ENCODE results near the gene RNF5.
"Not testable (repeated sequence)": the region's sequence is repeated elsewhere in the genome, so short reads cannot be mapped to it uniquely, and the experiment has no call there.

The RNF5 gene

DNA sequence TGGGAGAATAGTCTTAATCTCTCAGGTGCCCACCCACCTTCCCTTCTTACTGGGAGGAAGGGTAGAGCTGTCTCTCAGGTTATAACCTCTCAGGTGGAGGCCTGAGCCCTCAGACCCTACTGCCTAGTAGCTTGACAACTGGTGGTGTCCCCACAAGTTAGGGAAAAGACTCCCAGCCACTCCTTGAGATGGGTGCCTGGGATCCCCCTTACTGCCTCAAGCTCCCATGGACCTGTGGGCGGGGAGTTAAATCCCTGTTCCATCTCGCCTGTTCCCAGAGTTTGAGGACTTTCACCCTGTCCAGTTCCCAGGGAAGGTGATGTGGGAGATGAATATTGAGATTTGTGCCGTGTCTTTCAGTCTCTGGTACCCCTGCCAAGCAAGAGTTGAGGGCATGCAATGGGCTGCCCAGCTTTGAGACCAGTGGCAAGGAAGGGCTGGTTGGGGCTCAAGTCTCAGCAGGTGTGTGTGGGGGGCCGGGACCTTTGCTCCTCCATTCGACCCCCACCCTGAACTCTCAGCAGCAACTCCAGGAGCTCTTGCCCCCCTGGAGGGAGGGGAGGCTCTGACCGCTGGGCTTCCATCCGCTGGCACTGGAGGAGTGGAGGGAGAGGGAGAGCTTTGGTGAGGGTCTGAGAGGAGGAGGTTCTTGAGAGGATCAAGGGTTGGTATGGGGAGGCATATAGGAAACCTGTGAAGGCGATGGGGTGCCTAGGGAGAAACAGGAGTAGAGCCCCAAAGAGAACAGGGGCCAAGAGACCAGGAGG lies 12.9 kb downstream of the RNF5 start:
- TF ChIP-seq, protein P1, sequence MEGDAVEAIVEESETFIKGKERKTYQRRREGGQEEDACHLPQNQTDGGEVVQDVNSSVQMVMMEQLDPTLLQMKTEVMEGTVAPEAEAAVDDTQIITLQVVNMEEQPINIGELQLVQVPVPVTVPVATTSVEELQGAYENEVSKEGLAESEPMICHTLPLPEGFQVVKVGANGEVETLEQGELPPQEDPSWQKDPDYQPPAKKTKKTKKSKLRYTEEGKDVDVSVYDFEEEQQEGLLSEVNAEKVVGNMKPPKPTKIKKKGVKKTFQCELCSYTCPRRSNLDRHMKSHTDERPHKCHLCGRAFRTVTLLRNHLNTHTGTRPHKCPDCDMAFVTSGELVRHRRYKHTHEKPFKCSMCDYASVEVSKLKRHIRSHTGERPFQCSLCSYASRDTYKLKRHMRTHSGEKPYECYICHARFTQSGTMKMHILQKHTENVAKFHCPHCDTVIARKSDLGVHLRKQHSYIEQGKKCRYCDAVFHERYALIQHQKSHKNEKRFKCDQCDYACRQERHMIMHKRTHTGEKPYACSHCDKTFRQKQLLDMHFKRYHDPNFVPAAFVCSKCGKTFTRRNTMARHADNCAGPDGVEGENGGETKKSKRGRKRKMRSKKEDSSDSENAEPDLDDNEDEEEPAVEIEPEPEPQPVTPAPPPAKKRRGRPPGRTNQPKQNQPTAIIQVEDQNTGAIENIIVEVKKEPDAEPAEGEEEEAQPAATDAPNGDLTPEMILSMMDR (IDR thresholded peaks at IDR 0.05; ENCODE audit: poor library complexity, severe bottlenecking): no peak
- H3K9me3 ChIP-seq (ENCODE audit: severe bottlenecking): no peaks in the 10 kb centered on the region
- peaks cover 11% of the 10 kb centered on the region for H3K4me1 ChIP-seq (ENCODE audit: insufficient read depth, poor library complexity, severe bottlenecking)
- peaks cover 18% of the 10 kb centered on the region for H3K36me3 ChIP-seq (ENCODE audit: low read depth)
- H3K27me3 ChIP-seq (ENCODE audit: insufficient read depth, poor library complexity, severe bottlenecking): no peaks in the 10 kb centered on the region
- H3K27ac ChIP-seq (ENCODE audit: poor library complexity, severe bottlenecking): peak overlapping the region; percentile 81
- no peak for ATAC-seq (ENCODE audit: low read depth)
- no peak for DNase-seq (ENCODE audit: low spot score)
- H3K4me3 ChIP-seq (ENCODE audit: severe bottlenecking): no peak overlapping the region

DNA sequence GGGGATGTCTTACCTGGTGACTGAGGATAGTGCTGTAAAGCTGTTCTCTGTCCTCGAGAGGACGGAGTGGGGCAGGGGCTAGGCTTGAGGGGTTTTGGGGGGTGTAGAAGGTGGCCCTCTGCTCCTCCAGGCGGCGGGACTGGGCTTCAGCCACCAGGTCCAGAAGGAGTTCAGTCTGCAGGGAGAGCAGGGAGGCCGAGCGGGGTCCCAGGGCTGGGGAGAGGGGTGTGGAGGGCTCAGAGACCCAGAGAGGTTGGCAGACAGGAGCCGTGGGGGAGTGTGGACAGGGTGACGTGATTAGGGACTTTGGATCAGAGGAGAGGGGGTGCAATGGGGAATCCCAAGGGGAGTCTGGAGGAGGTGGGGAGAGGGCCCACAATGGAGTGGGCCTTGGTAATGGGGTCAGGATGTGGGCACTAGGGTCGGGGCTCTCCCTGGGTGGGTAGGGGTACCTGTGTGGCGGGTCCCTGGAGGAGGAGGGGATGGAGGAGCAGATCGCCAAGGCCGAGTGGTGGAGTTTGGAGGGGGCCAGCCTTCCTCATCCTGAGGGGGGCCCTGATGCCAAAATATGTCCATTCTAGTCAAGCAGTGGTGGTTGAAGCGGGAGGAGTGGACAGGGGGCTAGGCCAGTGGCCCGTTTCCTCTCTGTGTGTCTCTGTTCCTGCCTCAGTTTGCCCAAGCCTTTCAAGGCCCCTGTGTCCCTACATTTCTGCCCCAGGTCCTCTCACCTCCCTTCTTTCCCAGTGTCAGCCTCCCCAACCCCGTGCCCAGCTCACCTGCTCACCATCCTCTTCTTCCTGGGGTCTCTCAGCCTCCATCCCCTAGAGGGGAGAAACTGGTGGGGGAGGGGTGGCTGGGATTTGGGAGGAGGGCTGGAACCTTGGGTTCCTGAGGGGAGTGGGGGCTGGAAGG lies 13.7 kb downstream of the RNF5 start:
- Histone ChIP-seq H3K4me3 (ENCODE audit: severe bottlenecking) (no peak overlapping the region), H3K9me3 (ENCODE audit: severe bottlenecking) (no peaks in the 10 kb centered on the region), H3K36me3 (ENCODE audit: low read depth) (peaks cover 14% of the 10 kb centered on the region), H3K27me3 (ENCODE audit: insufficient read depth, poor library complexity, severe bottlenecking) (no peaks in the 10 kb centered on the region), H3K4me1 (ENCODE audit: insufficient read depth, poor library complexity, severe bottlenecking) (peaks cover 11% of the 10 kb centered on the region), H3K27ac (ENCODE audit: poor library complexity, severe bottlenecking) (peak overlapping the region; percentile 81)
- DNase-seq (ENCODE audit: low spot score) (no peak), ATAC-seq (ENCODE audit: low read depth) (no peak)
- TF ChIP-seq, protein P1 (IDR thresholded peaks at IDR 0.05; ENCODE audit: poor library complexity, severe bottlenecking): no peak

DNA sequence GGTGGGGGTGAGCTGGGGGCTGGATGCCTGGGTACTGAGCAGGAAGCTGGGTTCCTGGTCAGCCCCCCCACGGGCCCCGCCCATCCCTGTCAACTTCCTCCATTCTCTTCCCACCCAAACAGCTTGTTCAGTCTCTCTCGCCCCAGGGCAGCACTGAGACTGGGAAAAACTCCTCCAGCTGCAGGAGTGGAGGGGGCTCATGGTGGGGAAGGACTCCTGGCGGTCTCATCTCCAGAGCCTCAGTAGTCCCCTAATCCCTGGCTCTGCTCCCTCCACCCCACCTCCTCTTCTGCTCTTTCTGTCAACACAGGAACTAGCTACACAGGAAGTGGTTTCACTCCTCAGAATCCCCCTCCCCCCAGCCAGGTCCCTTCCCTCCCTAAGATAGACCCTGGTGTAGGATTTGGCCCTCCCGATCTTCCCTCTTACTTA lies 14.4 kb downstream of the RNF5 start, which contains the start of gene GPSM3:
Gene GPSM3, minus strand, starts transcription at position 36 of the 432 bp plus-strand sequence. CDS start 130 bp downstream, outside the sequence.
- Histone ChIP-seq H3K36me3 (ENCODE audit: low read depth) (peaks cover 7% of the 10 kb centered on the region), H3K4me3 (ENCODE audit: severe bottlenecking) (no peak within 1 kb of the TSS), H3K9me3 (ENCODE audit: severe bottlenecking) (no peaks in the 10 kb centered on the region), H3K4me1 (ENCODE audit: insufficient read depth, poor library complexity, severe bottlenecking) (peaks cover 11% of the 10 kb centered on the region), H3K27me3 (ENCODE audit: insufficient read depth, poor library complexity, severe bottlenecking) (no peaks in the 10 kb centered on the region), H3K27ac (ENCODE audit: poor library complexity, severe bottlenecking) (peak within 1 kb of the TSS; percentile 81)
- TF ChIP-seq, protein P1 (IDR thresholded peaks at IDR 0.05; ENCODE audit: poor library complexity, severe bottlenecking): no peak
- DNase-seq (ENCODE audit: low spot score) (no peak), ATAC-seq (ENCODE audit: low read depth) (no peak)

DNA sequence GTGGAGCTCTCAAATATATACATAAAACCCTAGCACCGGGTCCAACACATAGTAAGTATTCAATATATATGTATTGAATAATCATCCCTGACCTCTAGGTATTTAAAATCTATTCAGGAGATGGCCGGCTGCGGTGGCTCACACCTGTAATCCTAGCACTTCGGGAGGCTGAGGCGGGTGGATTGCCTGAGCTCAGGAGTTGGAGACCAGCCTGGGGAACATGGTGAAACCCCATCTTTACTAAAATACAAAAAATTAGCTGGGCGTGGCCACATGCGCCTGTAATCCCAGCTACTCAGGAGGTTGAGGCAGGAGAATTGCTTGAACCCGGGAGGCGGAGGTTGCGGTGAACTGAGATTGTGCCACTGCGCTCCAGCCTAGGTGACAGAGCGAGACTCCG lies 14.9 kb downstream of the RNF5 start:
- H3K9me3 ChIP-seq (ENCODE audit: severe bottlenecking); H3K27me3 ChIP-seq (ENCODE audit: insufficient read depth, poor library complexity, severe bottlenecking); DNase-seq (ENCODE audit: low spot score); H3K4me3 ChIP-seq (ENCODE audit: severe bottlenecking); H3K36me3 ChIP-seq (ENCODE audit: low read depth); ATAC-seq (ENCODE audit: low read depth): not testable (repeated sequence)
- Histone ChIP-seq H3K4me1 (ENCODE audit: insufficient read depth, poor library complexity, severe bottlenecking) (peaks cover 11% of the 10 kb centered on the region), H3K27ac (ENCODE audit: poor library complexity, severe bottlenecking) (peak overlapping the region; percentile 81)

DNA sequence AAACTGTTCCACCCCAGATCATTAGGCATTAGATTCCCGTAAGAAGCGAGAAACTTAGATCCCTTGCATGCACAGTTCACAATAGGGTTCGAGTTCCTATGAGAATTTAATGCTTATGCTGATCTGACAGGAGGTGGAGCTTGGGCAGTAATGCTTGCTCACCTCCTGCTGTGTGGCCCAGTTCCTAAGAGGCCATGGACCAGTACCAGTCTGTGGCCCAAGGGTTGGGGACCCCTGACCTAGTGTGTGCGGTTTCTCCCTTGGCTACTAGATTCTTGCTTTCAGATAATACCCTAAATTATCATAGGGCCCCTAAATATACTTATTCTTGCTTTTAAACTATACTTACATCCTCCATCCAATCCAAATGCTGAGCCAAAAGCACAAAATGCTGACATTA lies 16.2 kb downstream of the RNF5 start:
- no peaks in the 10 kb centered on the region for H3K9me3 ChIP-seq (ENCODE audit: severe bottlenecking)
- no peaks in the 10 kb centered on the region for H3K27me3 ChIP-seq (ENCODE audit: insufficient read depth, poor library complexity, severe bottlenecking)
- H3K27ac ChIP-seq (ENCODE audit: poor library complexity, severe bottlenecking): peak overlapping the region; percentile 78
- H3K4me3 ChIP-seq (ENCODE audit: severe bottlenecking): no peak overlapping the region
- DNase-seq (ENCODE audit: low spot score) (no peak), ATAC-seq (ENCODE audit: low read depth) (no peak)
- no peaks in the 10 kb centered on the region for H3K36me3 ChIP-seq (ENCODE audit: low read depth)
- H3K4me1 ChIP-seq (ENCODE audit: insufficient read depth, poor library complexity, severe bottlenecking): peaks cover 7% of the 10 kb centered on the region
- TF ChIP-seq, protein P1 (IDR thresholded peaks at IDR 0.05; ENCODE audit: poor library complexity, severe bottlenecking): no peak

Data from RWPE2 (cell line).